HCT116 (cell line): Measurements from ENCODE around the gene OPRL1. TPM values are rescaled to one million over a fixed set of nuclear protein-coding genes. Genes with fewer than 3 reads are reported as not detected.

Experiments used
- ATAC-seq: fragments of 200-7000 bp; cut with Tn5 transposase; 2 replicates; pipeline ENCODE4 v1.9.1; 2020; ENCODE audit warnings: mild to moderate bottlenecking, moderate library complexity
- BruUV-seq: library from RNA; stranded (reverse); fragments of 400-500 nt; replicated peaks from 2 replicates; lab custom pipeline; 2021; lab: Mats Ljungman, UMichigan
- CTCF ChIA-PET: fragments of 300-600 bp; sonication (Branson Sonifier 250); formaldehyde crosslinking; loops from one replicate; lab custom pipeline; 2021; ENCODE audit warnings: antibody characterized with exemption; lab: Charles Lee
- POLR2A ChIA-PET: fragments of 300-600, 350-600 bp; sonication (Branson Sonifier 250); formaldehyde crosslinking; loops from one replicate; lab custom pipeline; 2021; ENCODE audit warnings: antibody characterized with exemption; lab: Charles Lee
- RAD21 ChIA-PET, 2 experiments: fragments of 300-600 bp; sonication (Branson Sonifier 250); formaldehyde crosslinking; loops; one replicate each; lab custom pipeline; 2023; ENCODE audit warnings: low total read pairs in 2 of 2; ENCODE audit not compliant: uncharacterized antibody in 2 of 2, unreplicated experiment in 2 of 2, low non-redundant PET in 1 of 2; lab: Charles Lee
- DNase-seq: peaks from one replicate; pipeline ENCODE4 v3.0.0-alpha.2; 2010; ENCODE audit warnings: low read depth, low spot score
- H2AFZ ChIP-seq: fragments of 200-600 bp; shearing (Covaris generic), sonication (generic); 2 replicates; pipeline ENCODE4 v1.6.1; 2017; ENCODE audit warnings: low read depth, mixed run types, mixed read lengths, antibody characterized with exemption, low read length; ENCODE audit not compliant: poor library complexity, severe bottlenecking
- H3K27ac ChIP-seq: 2 replicates; pipeline ENCODE4 v1.5.1; 2012; ENCODE audit warnings: low read depth, low read length
- H3K27me3 ChIP-seq: fragments of 200-600 bp; sonication (generic); 2 replicates; pipeline ENCODE4 v1.6.1; 2016; ENCODE audit warnings: mixed run types, low read length, mixed read lengths; ENCODE audit not compliant: insufficient read depth
- H3K36me3 ChIP-seq, 2 experiments: fragments of 200-500 bp in 1 of 2; fragments of 200-600 bp in 1 of 2; sonication (Bioruptor generic) in 1 of 2; sonication (generic) in 1 of 2; 2 replicates each; pipeline versions ENCODE4 v1.5.1 to v1.6.1; 2014 to 2016; ENCODE audit warnings: low read length in 2 of 2, inconsistent platforms in 1 of 2, mixed read lengths in 1 of 2, mixed run types in 1 of 2; ENCODE audit not compliant: insufficient read depth in 2 of 2, control insufficient read depth in 1 of 2
- H3K4me1 ChIP-seq, 2 experiments: fragments of 200-600 bp in 1 of 2; sonication (generic) in 1 of 2; 2 replicates each; pipeline versions ENCODE4 v1.5.1 to v1.6.1; 2012 to 2017; ENCODE audit warnings: low read length in 2 of 2, inconsistent platforms in 1 of 2, mild to moderate bottlenecking in 1 of 2, mixed read lengths in 1 of 2, mixed run types in 1 of 2, moderate library complexity in 1 of 2; ENCODE audit not compliant: insufficient read depth in 2 of 2, control insufficient read depth in 1 of 2
- H3K4me2 ChIP-seq: fragments of 200-600 bp; sonication (generic); 2 replicates; pipeline ENCODE4 v1.6.1; 2017; ENCODE audit warnings: mixed run types, low read length, mixed read lengths
- H3K4me3 ChIP-seq, 2 experiments: fragments of 200-600 bp in 1 of 2; sonication (generic) in 1 of 2; replicated peaks in 1 of 2; 2 replicates each; pipeline ENCODE4 v1.5.1; 2011 to 2016; ENCODE audit warnings: low read length in 2 of 2, control low read depth in 1 of 2, low read depth in 1 of 2, mild to moderate bottlenecking in 1 of 2, mixed read lengths in 1 of 2, mixed run types in 1 of 2
- H3K79me2 ChIP-seq: fragments of 200-600 bp; sonication (generic); 2 replicates; pipeline ENCODE4 v1.6.1; 2017; ENCODE audit warnings: mild to moderate bottlenecking, mixed run types, low read length, moderate library complexity, mixed read lengths; ENCODE audit not compliant: insufficient read depth
- H3K9ac ChIP-seq: fragments of 200-600 bp; sonication (generic); 2 replicates; pipeline ENCODE4 v1.6.1; 2016; ENCODE audit warnings: low read length, mixed read lengths
- H3K9me2 ChIP-seq: fragments of 200-600 bp; sonication (generic), shearing (Covaris generic); 2 replicates; pipeline ENCODE4 v1.6.1; 2017; ENCODE audit warnings: mixed run types, mild to moderate bottlenecking, moderate library complexity; ENCODE audit not compliant: insufficient read depth
- H3K9me3 ChIP-seq, 2 experiments: fragments of 200-500 bp in 1 of 2; fragments of 200-600 bp in 1 of 2; sonication (Bioruptor generic) in 1 of 2; sonication (generic) in 1 of 2; 2 replicates each; pipeline ENCODE4 v1.6.1; 2014 to 2017; ENCODE audit warnings: low read length in 2 of 2, mixed read lengths in 2 of 2, inconsistent platforms in 1 of 2, low read depth in 1 of 2, mild to moderate bottlenecking in 1 of 2, mixed run types in 1 of 2, moderate library complexity in 1 of 2; ENCODE audit not compliant: control insufficient read depth in 1 of 2, insufficient read depth in 1 of 2
- H4K20me1 ChIP-seq: fragments of 200-600 bp; sonication (generic), shearing (Covaris generic); 2 replicates; pipeline ENCODE4 v1.6.1; 2017; ENCODE audit warnings: mixed run types, mild to moderate bottlenecking, moderate library complexity; ENCODE audit not compliant: insufficient read depth
- ATF3 ChIP-seq: IDR thresholded peaks from 2 replicates; pipeline ENCODE4 v1.6.1; 2012
- CEBPB ChIP-seq: IDR thresholded peaks from 2 replicates; pipeline ENCODE4 v1.6.1; 2012; ENCODE audit warnings: low read depth
- EZH2phosphoT487 ChIP-seq: fragments of 200-600 bp; IDR thresholded peaks from 2 replicates; pipeline ENCODE4 v1.6.1; 2018; ENCODE audit warnings: antibody characterized with exemption, borderline replicate concordance
- FOSL1 ChIP-seq: IDR thresholded peaks from 2 replicates; pipeline ENCODE4 v1.6.1; 2012; ENCODE audit warnings: low read depth
- POLR2AphosphoS5 ChIP-seq: IDR thresholded peaks from 2 replicates; pipeline ENCODE4 v1.6.1; 2011; ENCODE audit warnings: mild to moderate bottlenecking, low read depth, low read length, moderate library complexity
- REST ChIP-seq: IDR thresholded peaks from 2 replicates; pipeline ENCODE4 v1.6.1; 2012; ENCODE audit warnings: low read depth
- SIN3A ChIP-seq: IDR thresholded peaks from 2 replicates; pipeline ENCODE4 v1.6.1; 2012; ENCODE audit warnings: low read depth
- SP1 ChIP-seq: IDR thresholded peaks from 2 replicates; pipeline ENCODE4 v1.6.1; 2012; ENCODE audit warnings: low read depth
- TCF7L2 ChIP-seq: IDR thresholded peaks from 2 replicates; pipeline ENCODE4 v1.7.0; 2011; ENCODE audit warnings: borderline replicate concordance, inconsistent platforms; ENCODE audit not compliant: insufficient read depth, insufficient read length; ENCODE audit errors: extremely low read depth
- ZFX ChIP-seq: fragments of 450-650 bp; IDR thresholded peaks from 2 replicates; pipeline ENCODE4 v1.6.1; 2017
- intact Hi-C: fragments of 100-400 bp; cut with micrococcal nuclease; formaldehyde crosslinking; loops from 2 replicates; pipeline ENCODE4 v1.10.0; 2022
- total RNA-seq: library from RNA; stranded (reverse); gene quantifications from one replicate; pipeline ENCODE4 v1.2.1, GENCODE V29; 2021; ENCODE audit not compliant: unreplicated experiment

OPRL1 gene
- total RNA-seq, 1 experiment from 2014 or later = 1.6 TPM

- ChIA-PET POLR2A (no interaction called here), RAD21 (no interaction called here), CTCF (interaction anchor here (1.1 to 1.9 kb wide), 4 partner anchors 80 to 581 kb away, joined by 3 to 16 read pairs (median 8); partner anchors contain the start of genes PRPF6 and PTK6)
- BruUV-seq = no TSS peak
- intact Hi-C loops = no loop called here
- H3K27ac ChIP-seq = no peak overlapping the region; the same call in 1 of the 2 replicates
- no peak overlapping the region for H3K4me3 ChIP-seq
- no peak overlapping the region for H3K4me2 ChIP-seq
- no peaks in the 10 kb centered on the region for H3K9me2 ChIP-seq
- no peaks in the 10 kb centered on the region for H4K20me1 ChIP-seq
- no peaks in the 10 kb centered on the region for H3K9me3 ChIP-seq
- no peak for TF ChIP-seq SP1
- no peak for TF ChIP-seq TCF7L2
- TF ChIP-seq POLR2AphosphoS5 = no peak
- no peak for TF ChIP-seq SIN3A
- TF ChIP-seq REST = no peak
- no peak for TF ChIP-seq FOSL1
- TF ChIP-seq EZH2phosphoT487 = no peak
- TF ChIP-seq CEBPB = no peak
- TF ChIP-seq ATF3 = no peak
- no peak for TF ChIP-seq ZFX
- no peak overlapping the region for H3K9ac ChIP-seq
- H2AFZ ChIP-seq = no peak overlapping the region
- peaks cover 0 to 8% of the 10 kb centered on the region in 2 experiments; a peak in 2 of 4 replicates for H3K4me1 ChIP-seq
- H3K79me2 ChIP-seq = no peaks in the 10 kb centered on the region
- H3K36me3 ChIP-seq = no peaks in the 10 kb centered on the region
- ATAC-seq = no peak
- no peaks in the 10 kb centered on the region for H3K27me3 ChIP-seq
- no peak for DNase-seq
Observed at GRCh38 chr20:64119301-64119680, 39.4 kb downstream of the OPRL1 start.
